HepG2 (cell line): ENCODE data around the gene LDLRAD4. TPM values are rescaled to one million over a fixed set of nuclear protein-coding genes. Genes with fewer than 3 reads are reported as not detected.

Experiments
- NFAT5 ChIP-seq: sonication (generic); formaldehyde crosslinking; IDR thresholded peaks from 2 replicates; pipeline ENCODE4 v1.4.0; 2020; ENCODE audit warnings: missing genetic modification reagents
- ZBTB44 ChIP-seq: sonication (generic); formaldehyde crosslinking; IDR thresholded peaks from 2 replicates; pipeline ENCODE4 v1.4.0; 2020; ENCODE audit warnings: missing genetic modification reagents
- ZNF142 ChIP-seq: sonication (generic); formaldehyde crosslinking; IDR thresholded peaks from 2 replicates; pipeline ENCODE4 v1.4.0; 2020; ENCODE audit warnings: missing genetic modification reagents
- polyA plus RNA-seq, 8 experiments: library from polyadenylated mRNA; depleted of rRNA in 3 of 8; stranded (reverse) in 7 of 8; unstranded in 1 of 8; fragments of >200 nt; fragmentation: Illumina TruSeq in 4 of 8; extraction: Trizol in 4 of 8; gene quantifications; 2 replicates each; pipeline versions ENCODE4 v1.2.1 to v1.2.3, GENCODE V29; 2011 to 2016; ENCODE audit warnings: low read depth in 4 of 8, missing spikeins in 1 of 8, mixed read lengths in 1 of 8; ENCODE audit not compliant: insufficient read depth in 1 of 8
- total RNA-seq, 5 experiments: library from RNA; depleted of rRNA; stranded (reverse); fragments of >200 nt; fragmentation: Illumina TruSeq; extraction: Trizol; gene quantifications; 2 replicates each; pipeline ENCODE4 v1.2.3, GENCODE V29; 2016; ENCODE audit warnings: low read depth in 1 of 5

Gene LDLRAD4
- total and polyA plus RNA-seq, 2 of the 13 experiments (the other 11 are each of a cell fraction or from before 2014, with no cell fraction given) = 13.6 to 20.9 TPM

GRCh38 chr18:13598591-13598990, 380.0 kb downstream of the LDLRAD4 start (continued):
- TF ChIP-seq NFAT5 = no peak
- no peak for TF ChIP-seq ZNF142
- no peak for TF ChIP-seq ZBTB44
- TF ChIP-seq, all 625 proteins: peak for 0
